D721Med (cell line): ENCODE measurements around the gene NXF2B.
"Not testable (repeated sequence)": the region's sequence is repeated elsewhere in the genome, so short reads cannot be mapped to it uniquely, and the experiment has no call there.

Source experiments
- DNase-seq: peaks from one replicate; pipeline ENCODE4 v3.0.0; 2011; ENCODE audit warnings: low spot score; ENCODE audit not compliant: insufficient read length
- FAIRE-seq: peaks from 2 replicates; lab custom pipeline; 2011; peaks lifted over from hg19 to GRCh38; lab: Jason Lieb, UNC
- TF ChIP-seq, protein P1 (sequence below): IDR thresholded peaks from 2 replicates; pipeline ENCODE4 v1.5.1; 2012; ENCODE audit warnings: mild to moderate bottlenecking, control low read depth; ENCODE audit not compliant: insufficient read depth; ENCODE audit errors: missing control alignments

The NXF2B gene, protein sequence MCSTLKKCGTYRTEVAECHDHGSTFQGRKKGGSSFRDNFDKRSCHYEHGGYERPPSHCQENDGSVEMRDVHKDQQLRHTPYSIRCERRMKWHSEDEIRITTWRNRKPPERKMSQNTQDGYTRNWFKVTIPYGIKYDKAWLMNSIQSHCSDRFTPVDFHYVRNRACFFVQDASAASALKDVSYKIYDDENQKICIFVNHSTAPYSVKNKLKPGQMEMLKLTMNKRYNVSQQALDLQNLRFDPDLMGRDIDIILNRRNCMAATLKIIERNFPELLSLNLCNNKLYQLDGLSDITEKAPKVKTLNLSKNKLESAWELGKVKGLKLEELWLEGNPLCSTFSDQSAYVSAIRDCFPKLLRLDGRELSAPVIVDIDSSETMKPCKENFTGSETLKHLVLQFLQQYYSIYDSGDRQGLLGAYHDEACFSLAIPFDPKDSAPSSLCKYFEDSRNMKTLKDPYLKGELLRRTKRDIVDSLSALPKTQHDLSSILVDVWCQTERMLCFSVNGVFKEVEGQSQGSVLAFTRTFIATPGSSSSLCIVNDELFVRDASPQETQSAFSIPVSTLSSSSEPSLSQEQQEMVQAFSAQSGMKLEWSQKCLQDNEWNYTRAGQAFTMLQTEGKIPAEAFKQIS

DNA sequence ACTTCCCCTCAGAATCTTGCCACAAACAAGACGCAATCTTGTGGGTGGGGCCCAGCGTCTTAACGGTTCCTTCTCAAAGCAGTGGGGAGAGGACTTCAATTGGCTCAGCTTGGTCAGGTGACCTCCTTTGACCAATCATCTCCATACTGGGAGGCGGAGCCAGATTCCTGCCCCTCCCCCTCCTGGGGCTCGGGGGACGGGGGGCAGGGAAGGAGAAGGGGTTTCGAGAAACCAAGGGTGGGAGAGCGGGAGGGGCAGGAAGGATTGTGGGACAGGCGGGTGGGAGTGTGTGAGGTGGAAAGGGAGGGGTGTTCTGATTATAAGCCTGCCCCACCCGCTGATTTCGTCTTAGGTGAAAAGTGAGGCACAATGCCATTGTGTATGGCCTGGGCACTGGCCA, at the start of gene NXF2B:
NXF2B (minus strand) TSS at position 101 of the 400 bp plus-strand sequence. CDS start 59,972 bp downstream, outside the sequence.
- not testable (repeated sequence) for FAIRE-seq, DNase-seq

DNA sequence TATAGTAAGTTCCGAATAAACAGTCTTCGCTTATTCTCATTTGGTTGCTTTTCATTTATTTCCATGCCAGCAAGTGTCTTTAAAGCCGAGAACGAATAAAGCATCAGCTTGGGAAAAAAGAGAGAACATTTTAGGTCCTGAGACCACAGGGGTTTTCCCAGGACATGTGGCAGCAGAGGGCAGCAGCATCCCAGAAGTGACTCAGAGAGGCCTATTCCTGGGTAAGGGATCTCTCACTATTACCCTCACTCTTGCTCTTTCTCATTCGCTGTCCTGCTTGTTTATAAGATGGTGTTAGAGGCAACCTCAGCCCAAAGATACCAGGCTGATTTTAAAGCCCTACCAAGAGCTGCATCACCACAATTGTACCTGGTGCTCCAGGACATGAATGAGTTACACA, 39.0 kb upstream of the NXF2B start:
- FAIRE-seq = peak; percentile 66
- not testable (repeated sequence) for DNase-seq

DNA sequence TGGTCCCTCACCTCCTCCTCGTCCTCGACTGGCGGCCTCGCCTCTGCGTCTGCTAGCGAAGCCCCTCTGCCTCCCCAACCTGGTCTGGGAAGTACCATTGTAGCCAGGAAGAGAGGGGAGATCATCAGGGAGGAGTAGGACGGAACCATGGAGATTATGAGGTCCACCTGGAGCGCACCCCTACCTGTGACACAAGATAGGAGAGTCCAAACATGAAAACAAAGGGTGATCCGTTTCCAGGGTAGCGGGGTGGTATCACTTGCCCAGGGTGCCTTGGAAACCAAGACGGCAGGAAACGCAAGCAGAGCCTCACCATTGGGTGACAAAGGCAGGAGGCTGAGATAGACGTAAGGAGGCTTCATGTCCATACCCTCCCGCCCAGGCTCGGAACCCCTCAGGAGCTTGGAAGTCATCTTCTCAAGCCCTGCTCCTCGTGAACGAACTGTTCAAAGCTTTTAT, 32.0 kb upstream of the NXF2B start, which contains the start of gene TCP11X2:
TCP11X2 (minus strand) TSS at position 51 of the 459 bp plus-strand sequence.
- not testable (repeated sequence) for DNase-seq, FAIRE-seq

DNA sequence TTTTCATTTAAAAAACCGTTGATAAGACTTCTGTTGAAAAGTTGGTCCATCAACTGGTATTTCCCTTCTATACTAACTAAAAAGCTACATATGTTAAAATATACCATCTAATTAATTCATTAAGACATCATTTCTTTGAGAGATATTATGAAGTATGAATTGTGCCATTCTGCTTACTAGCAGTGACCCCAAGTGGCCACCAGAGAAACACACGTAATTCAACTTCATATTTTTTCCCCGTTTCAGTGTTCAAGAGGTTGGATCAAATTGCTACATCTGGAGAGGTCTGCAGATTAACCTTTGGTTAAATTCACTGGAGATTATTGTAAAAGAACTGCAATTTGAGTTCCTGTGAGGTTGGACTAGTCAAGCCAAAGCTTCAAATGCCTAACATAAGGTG, 30.4 kb upstream of the NXF2B start:
- DNase-seq = not testable (repeated sequence)
- FAIRE-seq = peak; percentile 89

DNA sequence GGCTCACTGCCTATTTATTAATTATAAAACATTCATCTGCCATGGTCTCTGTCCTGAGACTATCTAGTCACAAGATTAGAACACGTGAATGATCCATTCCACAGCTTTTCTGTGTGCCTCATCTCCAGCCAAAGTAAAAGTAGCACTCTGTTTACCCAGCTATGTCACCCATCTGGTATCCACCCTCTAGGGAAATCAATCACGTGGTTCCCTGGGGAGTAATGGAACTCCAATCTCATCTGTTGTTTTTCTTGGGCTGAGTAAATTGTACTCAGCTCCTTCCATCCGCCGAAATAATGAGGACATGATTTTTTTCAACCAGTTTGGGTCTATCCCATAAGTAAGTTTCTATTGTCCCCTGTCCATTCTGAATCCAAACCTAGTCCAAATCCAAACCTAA, 18.8 kb upstream of the NXF2B start:
- FAIRE-seq = peak; percentile 88
- not testable (repeated sequence) for DNase-seq

DNA sequence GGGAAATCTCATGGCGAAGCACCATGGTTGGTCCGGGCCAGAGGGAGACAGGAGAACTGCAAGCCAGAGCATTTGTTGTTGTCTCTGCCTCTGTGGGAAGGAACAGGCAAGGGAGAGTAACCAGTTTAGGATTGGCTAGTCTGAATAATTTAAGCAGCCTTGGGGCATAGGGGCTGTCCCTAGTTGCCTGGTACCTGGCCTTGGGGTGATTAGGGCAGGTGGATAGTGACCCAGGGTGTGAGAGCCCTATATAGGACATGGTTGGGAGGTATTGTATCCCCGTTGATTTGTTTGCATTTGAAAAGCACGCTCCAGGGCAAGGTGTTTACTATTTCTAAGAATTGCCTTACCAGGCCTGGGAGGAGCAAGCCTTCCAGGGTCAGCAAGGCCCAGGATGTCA, 25.3 kb downstream of the NXF2B start:
- DNase-seq, FAIRE-seq: not testable (repeated sequence)

DNA sequence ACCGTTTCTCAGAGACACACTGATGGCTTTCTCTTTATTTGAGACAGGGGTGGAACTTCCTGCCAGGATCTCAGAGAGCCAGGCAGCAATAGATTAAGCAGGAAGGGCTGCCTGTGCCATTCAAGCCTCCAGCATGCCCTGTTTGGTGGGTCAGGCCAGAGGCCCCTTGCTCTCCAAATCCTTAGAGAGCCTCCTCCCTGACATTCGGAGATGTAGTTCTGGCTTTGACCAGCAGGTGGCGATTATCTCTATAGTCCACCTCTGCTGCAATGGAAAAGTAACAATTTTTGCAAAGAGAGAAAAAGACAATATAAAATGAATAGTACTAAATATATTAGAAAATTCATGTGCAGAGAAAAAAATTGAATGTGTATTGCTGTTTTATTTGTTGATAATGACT, 93.9 kb downstream of the NXF2B start:
- FAIRE-seq (no peak), DNase-seq (no peak)
- TF ChIP-seq, protein P1, sequence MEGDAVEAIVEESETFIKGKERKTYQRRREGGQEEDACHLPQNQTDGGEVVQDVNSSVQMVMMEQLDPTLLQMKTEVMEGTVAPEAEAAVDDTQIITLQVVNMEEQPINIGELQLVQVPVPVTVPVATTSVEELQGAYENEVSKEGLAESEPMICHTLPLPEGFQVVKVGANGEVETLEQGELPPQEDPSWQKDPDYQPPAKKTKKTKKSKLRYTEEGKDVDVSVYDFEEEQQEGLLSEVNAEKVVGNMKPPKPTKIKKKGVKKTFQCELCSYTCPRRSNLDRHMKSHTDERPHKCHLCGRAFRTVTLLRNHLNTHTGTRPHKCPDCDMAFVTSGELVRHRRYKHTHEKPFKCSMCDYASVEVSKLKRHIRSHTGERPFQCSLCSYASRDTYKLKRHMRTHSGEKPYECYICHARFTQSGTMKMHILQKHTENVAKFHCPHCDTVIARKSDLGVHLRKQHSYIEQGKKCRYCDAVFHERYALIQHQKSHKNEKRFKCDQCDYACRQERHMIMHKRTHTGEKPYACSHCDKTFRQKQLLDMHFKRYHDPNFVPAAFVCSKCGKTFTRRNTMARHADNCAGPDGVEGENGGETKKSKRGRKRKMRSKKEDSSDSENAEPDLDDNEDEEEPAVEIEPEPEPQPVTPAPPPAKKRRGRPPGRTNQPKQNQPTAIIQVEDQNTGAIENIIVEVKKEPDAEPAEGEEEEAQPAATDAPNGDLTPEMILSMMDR = peak; percentile 51

DNA sequence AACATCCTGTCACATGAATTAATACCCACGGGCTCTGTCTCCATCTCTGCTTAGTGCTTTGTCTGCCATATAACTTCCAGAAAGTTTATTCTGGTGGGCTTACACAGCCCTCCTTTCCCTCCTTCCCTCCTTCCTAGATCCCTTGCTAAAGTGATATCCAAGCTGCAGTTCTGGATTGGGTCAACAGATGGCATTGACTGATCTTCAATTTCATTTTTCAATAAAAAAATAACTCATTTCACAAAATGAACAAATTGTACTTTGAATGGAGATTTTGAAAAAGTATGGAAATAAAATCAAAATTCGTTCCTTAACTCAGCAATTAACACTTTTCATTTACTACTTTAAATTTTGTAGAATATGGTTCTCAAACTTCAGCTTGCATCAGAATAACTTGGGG, 97.9 kb downstream of the NXF2B start:
- no peak for FAIRE-seq
- no peak for DNase-seq
- TF ChIP-seq, protein P1 = no peak

DNA sequence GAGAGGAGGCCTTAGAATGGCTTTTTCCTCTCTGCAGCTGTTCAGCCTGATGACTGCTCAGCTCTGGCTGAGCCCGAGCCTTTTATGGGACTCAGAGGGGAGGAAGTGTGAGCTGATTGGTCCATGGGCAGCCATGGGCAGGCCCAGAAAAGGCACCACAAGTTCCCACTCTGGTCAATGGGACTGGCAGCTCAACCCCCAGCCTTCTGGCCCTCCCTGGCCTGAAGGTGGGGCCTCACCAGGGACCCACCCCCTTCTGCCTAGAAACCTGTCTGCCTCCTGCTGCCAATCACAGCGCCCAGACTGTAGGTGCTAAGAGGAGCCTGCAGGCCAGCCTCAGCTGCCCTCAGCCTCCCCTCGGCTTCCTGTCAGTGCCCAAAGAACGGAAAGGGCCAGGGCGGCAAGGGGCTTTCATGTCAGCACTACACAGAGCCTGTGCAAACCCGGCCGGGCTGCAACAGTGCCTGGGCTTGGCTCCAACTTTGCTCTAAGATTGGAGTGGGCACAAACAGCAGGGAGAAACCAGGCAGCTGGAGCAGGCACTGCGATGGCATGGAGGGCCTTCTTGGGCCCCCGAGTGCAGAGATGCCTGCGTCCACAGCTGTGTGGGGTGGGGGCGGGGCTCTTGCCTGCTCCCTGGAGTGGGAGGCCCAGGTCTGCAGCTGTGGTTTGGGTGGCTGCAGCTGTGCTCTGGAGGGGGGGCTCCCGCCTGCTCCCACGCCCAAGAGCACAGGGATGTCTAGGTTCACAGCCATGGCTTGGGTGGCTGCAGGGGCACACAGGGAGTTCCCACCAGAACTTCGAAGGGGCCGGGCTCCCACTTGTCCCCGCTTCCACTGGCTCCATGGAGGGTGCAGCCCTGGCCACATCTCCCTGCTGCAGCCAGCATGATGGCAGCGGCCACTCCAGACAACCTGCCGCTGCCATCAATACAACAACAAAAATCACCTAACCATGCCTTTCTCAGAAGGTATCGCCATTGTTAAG, 100.2 kb downstream of the NXF2B start:
- TF ChIP-seq, protein P1 = no peak
- no peak for FAIRE-seq
- no peak for DNase-seq

DNA sequence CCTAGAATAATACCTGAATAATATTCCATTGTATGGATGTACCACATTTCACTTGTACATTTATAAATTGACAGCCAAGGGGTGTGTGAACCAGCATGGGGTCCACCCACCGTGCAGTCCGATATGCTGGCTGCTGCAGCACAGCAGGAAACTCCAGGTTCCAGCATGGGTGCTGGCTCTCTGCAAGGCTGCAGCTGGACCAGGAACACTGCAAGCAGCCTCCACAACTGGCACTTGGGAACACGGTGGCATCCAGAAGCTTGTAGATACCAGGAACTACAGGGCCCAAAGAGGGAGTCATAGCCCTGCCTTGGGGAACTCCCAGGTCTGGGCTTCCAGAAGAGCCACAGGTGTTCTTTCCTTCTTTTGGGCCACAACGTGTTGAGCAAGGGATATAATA, 101.6 kb downstream of the NXF2B start:
- no peak for FAIRE-seq
- TF ChIP-seq, protein P1 = no peak

More for the DNA sequence above, 101.6 kb downstream of the NXF2B start:
- no peak for DNase-seq
